ENCODE measurements around the gene F10. TPM values are rescaled to one million over a fixed set of nuclear protein-coding genes. Genes with fewer than 3 reads are reported as not detected.

Gene F10
- total and polyA plus RNA-seq, 10 donors: 1.6 to 6.4 (median 2.9) TPM

- peaks cover 0 to 100% (median 59%) of the 10 kb centered on the region in 6 donors for H3K36me3 ChIP-seq
- DNase-seq: no peak
- no peaks in the 10 kb centered on the region for H3K9me3 ChIP-seq
- peaks cover 0 to 48% (median 18%) of the 10 kb centered on the region in 6 donors for H3K4me1 ChIP-seq
- H3K4me3 ChIP-seq: no peak overlapping the region
- no peak for TF ChIP-seq POLR2A (IDR thresholded peaks at IDR 0.05)
- no peak for TF ChIP-seq CTCF (IDR thresholded peaks at IDR 0.05 in 8 of 11, conservative IDR thresholded peaks at IDR 0.05 in 3 of 11)
- no peak for TF ChIP-seq POLR2AphosphoS5 (IDR thresholded peaks at IDR 0.05)
- no peaks in the 10 kb centered on the region for H3K27me3 ChIP-seq (replicated peaks in 1 of 7)
- H3K27ac ChIP-seq: peak overlapping the region in 4 of 8 donors; percentile 37 to 70 (median 48)
- WGBS, 5 donors: 68 to 77% (median 71%) methylated on average over 12 to 13 of the region's 13 CpGs
- intact Hi-C loops (cut with DNase I; ENCODE audit: low total_unique reads): no loop called here
Measured at GRCh38 chr13:113186061-113186900, 63.7 kb downstream of the F10 start.

- peaks cover 0 to 48% (median 18%) of the 10 kb centered on the region in 6 donors for H3K4me1 ChIP-seq
- intact Hi-C loops (cut with DNase I; ENCODE audit: low total_unique reads): no loop called here
- peaks cover 0 to 100% (median 56%) of the 10 kb centered on the region in 6 donors for H3K36me3 ChIP-seq
- no peak for DNase-seq
- peak overlapping the region in 4 of 8 donors; percentile 19 to 70 (median 48) for H3K27ac ChIP-seq
- TF ChIP-seq CTCF (IDR thresholded peaks at IDR 0.05 in 8 of 11, conservative IDR thresholded peaks at IDR 0.05 in 3 of 11) (no peak), POLR2AphosphoS5 (IDR thresholded peaks at IDR 0.05) (peak in 1 of 3 donors; percentile 56)
- H3K9me3 ChIP-seq: no peaks in the 10 kb centered on the region
- 75 to 90% (median 79%) methylated on average over 9 of the region's 9 CpGs for WGBS, 5 donors
- no peaks in the 10 kb centered on the region for H3K27me3 ChIP-seq (replicated peaks in 1 of 7)
- no peak overlapping the region for H3K4me3 ChIP-seq
Measured at GRCh38 chr13:113187263-113187669, 64.7 kb downstream of the F10 start.

GRCh38 chr13:113187883-113188665, 65.5 kb downstream of the F10 start:
- peaks cover 0 to 100% (median 53%) of the 10 kb centered on the region in 6 donors for H3K36me3 ChIP-seq
- H3K27me3 ChIP-seq (replicated peaks in 1 of 7): no peaks in the 10 kb centered on the region
- intact Hi-C loops (cut with DNase I; ENCODE audit: low total_unique reads): no loop called here
- peak overlapping the region in 1 of 8 donors; percentile 48 for H3K27ac ChIP-seq
- 93 to 97% (median 97%) methylated on average over 23 of the region's 23 CpGs for WGBS, 5 donors
- no peak for TF ChIP-seq POLR2A (IDR thresholded peaks at IDR 0.05)
- TF ChIP-seq CTCF (IDR thresholded peaks at IDR 0.05 in 8 of 11, conservative IDR thresholded peaks at IDR 0.05 in 3 of 11): no peak
- no peak for TF ChIP-seq POLR2AphosphoS5 (IDR thresholded peaks at IDR 0.05)
- no peaks in the 10 kb centered on the region for H3K9me3 ChIP-seq
- H3K4me3 ChIP-seq: no peak overlapping the region
- H3K4me1 ChIP-seq: peaks cover 0 to 42% (median 18%) of the 10 kb centered on the region in 6 donors
- no peak for DNase-seq
